Activated T-cell treated with anti-CD3 and anti-CD28 coated beads for 1 hour (primary cell): ENCODE results near the gene IKBKE.

Source experiments
- DNase-seq: peaks from one replicate; pipeline ENCODE4 v3.0.0-alpha.2; 2020; ENCODE audit warnings: low read depth

IKBKE gene

DNA sequence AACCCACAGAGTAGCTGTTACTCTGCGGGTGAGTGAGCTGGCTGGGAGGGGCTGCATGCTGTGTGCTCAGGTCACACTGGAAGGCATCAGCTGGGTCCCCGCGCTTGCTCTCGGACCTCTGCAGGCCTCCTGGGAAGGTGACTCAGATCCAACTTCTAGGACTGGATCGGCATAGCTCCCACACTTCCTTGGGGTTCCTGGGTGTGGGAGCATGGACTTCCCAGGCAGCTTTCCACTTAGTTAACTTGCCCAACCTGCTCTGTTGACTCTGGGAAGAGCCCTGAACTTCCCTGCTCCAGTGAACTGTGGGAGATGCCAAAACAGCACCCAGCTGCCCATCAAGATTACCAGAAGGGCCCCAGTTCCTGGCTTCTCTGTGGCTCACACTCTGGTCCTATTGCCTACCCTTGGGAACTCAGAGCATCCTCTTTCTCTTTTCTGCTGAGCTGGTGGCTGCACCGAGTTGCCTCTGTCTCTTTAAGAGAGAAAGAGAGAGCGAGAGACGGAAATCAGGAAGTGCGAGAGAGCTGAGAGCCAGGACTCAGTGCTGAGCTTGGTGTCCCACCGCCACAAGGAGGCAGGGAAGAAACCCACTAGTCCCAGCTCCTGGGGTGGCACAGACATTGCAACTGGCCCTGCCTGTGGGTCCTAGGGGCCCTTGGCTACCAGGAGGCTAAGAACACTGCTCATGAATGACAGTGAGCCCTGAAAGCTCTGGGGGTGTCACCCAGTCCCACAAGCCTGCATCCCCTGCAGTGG lies at the start of gene IKBKE:
Gene IKBKE (plus strand): TSS at position 544 of the 759 bp plus-strand sequence. CDS start 2,752 bp downstream, outside the sequence.
- DNase-seq: no peak

DNA sequence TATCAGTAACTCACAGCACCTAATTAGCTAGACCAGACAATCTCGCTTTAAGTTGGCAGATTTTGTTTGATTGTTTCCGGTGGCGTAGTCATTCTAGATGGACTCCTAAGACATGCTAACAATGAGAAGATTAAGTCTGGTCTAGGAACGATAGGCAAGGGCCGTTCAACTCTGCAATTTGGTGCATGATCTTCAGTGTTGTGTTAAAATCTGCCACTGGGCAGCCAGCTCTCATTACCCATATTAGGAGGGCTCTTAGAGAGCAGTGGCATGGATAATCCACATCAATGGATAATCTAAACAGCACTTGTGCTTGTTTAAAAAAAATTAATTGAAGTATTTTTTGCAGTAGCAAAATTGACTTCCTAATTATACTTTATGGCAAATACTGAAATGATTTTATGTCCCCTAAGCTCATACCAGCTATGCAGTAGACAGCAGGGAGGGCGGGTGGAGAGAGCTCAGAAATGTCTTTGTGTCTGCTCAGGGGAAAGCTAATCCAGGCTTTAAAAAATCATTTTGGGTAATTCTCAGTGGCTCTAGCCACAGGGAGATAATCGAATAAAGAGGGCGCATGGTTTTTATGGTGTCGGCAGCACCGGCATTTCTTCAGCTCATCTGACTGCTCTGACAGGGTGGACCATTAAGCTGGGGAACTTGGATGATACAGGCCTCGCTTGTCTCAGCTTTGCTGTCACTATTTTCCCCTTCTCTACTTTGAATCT lies 48.5 kb upstream of the IKBKE start:
- no peak for DNase-seq

DNA sequence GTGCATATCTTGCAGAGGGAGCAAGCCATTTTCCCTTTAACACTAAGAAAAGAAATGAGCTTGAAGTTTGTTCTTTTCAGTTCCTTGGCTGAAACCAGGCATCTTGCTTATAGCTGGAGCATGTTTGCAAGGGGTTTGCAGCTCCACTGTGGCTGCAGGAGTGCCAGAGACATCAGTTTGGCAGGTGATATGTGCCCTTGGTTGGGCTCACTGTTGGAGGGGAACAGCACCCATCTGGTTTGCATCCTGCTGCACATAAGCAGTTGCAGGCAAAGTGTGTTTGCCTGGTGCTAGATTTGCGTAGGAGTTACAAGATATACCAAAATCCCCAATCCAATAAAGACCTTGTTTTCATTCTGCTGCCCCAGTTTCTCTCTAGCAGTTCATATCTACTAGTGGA lies 47.8 kb upstream of the IKBKE start:
- DNase-seq: no peak

DNA sequence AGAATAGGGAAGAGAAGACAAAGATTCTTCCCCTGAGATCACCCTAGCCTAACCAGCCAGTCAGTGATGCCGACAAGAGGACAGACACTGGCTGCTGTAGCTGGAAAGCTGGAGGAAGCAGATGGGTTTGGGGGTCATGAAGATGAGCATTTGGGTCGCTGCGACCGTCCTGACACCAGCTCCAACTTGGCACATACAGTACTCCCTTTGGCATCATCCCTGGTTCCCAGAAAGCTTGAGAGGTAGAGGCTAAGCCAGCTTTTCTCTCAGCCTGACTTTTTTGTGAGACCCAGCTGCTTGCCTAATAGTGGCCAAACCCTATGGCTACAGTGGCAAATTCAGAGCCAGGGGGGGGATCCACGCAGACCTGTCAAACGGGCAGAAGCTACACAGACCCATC lies 43.0 kb upstream of the IKBKE start:
- DNase-seq: no peak

DNA sequence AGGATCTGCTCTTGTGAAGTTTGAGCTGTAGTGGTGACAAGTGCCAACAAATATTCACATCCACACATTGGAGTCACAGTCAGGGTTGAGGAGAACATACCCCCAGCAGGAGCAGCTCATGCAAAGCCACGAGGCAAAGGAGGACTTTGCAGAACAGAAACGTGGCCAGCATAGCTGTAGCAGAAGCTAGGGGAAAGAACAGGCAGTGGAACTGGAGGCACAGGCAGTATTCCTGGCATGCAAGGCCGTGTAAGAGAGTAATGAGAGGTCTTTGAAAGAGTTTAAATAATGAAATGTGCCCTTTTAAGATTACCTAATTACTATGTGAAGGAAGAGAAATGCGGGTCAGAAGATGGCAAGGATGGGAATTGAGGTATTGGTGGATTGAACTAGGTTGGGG lies 40.9 kb upstream of the IKBKE start:
- no peak for DNase-seq

DNA sequence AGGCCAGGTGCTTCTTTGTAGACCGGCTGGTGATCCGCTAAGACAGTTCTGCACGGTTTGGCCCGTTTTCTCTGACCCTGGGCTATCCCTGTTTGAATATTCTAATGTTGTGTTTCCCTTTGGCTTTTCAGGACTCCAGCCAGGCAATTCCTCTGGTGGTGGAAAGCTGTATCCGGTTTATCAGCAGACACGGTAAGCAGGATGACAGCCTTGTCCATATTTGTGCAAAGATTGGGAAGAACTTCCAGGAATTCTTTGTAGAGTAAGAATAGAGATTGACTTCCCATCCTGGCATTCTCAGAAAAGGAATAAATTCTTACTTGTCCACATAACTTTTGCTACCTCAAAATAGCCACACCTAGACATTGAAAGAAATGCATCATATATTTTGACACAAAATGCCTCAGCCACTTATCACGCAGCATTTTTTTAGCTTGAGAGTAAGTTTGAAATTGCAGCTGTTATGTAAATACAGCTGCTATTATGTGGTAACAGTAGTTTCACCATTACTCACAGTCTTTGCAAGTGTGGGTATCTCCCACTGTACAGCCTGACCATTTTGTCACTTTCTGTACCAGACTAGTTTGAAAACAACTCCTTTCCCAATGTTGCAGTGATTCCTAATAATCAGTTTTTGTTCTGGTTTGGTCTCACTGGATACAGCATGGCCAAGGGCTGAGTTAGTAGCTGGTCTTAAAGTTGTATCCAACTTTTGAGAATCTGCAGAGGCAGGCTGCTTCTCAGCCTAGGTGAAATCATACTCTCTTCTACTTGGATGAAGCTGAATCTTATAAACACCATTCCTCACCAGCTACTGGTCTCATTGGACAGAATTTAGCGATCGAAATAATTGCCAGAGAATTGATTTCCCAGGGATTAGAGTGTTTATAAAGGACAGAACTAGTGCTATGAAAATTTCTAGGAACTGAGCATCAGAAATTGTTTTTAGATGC lies 40.0 kb upstream of the IKBKE start:
- no peak for DNase-seq

DNA sequence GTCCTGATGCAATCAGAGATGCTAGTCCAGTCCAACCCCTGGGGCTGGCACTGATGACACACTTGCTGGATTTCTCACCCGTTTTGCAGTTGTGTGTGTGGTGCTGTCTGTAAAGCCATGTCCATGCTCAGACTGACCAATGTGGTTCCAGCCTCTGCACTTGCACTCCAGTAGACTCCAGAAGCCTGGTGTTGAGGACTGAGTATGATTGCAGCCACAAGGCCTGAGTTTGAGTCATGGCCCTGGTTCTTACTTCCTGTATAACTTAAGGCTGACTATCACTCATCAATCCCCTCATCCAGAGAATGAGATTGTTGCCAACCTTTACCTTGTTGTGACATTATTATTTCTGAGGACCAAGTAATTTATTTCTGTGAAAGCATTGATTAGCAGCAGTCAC lies 34.8 kb upstream of the IKBKE start:
- no peak for DNase-seq

DNA sequence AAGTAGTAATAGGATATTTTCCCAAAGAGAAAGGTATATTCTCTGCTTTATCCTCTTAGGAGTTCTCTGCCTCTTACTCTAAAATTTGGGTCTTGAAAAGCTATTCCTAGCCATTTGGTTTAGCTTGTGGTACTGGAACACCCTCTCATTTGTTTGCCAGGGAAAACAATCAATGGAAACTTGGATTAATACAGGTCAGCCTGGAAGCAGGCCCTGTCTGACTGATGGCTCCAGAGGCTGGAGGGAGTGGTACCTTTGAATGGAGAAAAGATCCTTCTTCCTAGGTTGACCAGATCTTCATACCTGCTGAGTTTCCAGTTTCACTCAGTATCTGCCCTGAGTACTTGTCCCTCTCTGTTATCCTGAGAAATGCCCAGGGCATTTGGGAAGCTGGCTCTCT lies 31.7 kb upstream of the IKBKE start:
- DNase-seq: no peak

DNA sequence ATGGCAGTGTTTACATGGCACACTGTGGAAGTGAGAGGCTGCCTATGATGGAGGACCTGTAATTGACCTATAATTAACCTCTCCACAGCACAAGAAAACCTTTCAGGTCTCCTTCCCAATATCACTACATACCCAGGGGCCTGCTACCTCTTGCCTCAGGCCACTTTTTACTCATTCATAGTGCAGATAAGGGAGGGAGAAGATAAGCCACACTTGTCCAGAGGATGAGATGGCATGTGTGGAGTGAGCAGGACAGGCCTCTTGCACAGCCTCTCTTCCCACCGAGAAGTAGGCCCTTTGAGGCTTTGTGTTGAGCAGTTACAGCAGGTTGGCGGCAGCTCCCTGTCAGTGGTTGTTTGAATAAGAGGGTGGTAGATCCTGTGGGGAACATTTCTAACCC lies 31.1 kb upstream of the IKBKE start:
- DNase-seq: no peak

DNA sequence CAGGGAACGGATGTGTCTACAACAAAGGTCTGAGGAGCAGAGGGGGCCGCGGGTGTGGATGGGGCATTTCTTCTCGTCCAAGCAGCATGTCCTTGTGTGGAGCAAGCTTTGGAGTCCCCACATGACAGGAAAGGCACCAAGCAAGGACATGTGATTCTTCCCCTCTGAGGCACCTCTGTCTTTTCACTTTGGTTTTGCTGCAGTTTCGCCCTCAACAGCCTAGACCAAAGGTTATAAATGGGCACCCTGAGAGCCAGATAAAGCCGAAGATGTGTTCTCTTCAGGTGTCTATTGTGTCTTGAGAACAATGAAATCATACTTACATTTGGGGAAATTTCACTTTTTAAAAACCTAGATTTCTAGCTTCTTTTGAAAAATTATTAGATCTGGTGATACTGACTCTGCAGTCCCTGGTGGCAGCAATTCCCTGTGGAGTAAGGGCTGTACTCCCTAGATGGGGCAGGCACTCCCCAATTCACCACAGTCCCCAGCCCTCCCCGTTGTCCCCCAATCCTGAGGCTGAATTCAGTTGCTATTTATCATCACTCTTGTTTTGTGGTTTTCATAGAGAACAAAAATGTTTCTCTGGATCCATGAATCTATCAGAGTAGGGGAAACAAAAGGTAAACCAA lies 28.8 kb upstream of the IKBKE start:
- DNase-seq: no peak

DNA sequence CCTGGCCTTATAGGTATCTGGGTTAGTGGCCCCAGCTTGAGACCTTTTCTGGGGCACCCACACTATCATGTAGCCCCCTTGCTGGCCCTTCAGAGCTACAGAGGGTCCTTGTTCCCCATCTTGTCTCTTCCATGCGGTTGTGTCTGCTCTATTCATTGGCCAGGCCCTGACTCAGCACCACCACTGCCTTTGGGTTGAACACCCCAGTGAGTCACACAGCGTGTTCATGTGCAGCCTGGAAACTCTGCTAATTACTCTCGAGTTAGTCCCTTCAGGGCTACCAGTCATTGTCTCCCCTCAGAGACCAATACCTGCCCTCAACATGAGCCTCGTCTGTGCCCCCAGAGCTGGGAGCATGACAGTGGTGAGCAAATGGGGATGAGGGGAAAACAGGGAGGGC lies 28.2 kb upstream of the IKBKE start:
- no peak for DNase-seq

DNA sequence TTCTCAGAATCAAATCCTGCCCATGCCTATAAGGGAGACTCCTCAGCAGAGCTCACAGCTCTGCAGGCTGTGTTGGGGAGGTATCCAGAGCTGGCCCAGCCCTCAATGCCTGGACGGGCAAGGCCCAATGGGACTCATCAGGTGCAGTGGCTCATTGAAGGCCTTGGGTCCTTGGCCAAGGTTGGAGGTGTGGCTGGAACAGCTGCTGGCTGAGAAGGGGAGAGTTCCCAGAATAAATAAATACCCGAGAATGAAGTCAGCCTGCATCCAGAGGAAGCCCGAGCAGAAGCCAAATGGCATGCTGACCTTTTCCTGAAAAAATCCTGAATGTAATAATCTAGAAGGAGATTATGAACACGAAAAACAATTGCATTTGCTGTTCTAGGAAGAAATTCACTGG lies 25.2 kb upstream of the IKBKE start:
- no peak for DNase-seq

DNA sequence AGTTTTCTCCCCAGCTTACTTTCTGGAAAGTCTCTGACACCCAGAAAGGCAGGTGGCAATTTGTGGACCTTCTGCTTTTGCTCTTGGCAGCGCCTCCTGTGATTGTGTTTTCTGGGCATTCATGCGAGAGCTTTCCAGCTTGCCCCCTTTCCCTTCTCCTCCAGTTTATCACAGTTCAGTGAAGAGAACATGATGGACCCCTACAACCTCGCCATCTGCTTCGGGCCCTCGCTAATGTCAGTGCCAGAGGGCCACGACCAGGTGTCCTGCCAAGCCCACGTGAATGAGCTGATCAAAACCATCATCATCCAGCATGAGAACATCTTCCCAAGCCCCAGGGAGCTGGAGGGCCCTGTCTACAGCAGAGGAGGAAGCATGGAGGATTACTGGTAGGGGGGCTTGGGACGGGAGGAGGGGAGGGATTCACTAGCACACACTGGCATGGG lies 24.3 kb upstream of the IKBKE start:
- no peak for DNase-seq

DNA sequence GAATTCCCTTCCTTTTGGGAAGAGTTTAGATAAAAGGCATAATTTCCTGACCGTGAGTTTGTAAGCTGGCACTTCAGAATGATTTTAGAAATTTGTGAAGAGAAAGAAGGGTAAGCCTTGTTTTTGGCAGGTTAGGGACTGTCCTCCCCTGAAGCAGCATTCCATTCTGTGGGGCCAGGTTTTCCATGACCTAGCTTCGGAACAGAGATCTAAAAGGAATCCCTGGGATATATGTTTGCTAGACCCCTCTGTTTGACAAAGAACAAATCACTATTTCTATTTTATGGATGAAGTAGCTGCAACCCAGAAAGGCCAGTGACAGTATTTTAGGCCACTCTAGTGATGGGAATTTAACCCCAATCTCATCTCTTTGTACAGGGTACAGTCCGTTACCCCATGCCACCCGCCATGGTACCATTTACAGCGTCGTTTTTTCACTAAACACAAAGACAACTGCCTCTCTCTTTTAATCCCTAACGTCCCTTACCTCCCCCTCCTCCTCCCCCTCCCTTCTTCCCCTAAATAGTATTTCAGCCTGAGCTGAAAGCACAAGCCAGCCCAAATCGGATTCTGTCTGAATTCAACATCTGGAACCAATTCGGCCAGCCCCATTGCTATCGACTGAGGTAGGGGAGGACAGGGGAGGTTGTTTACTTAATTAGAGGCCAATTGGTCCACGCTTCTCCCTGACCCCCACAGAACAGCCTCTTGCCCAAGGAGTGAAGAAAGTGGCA lies 23.4 kb upstream of the IKBKE start:
- DNase-seq: no peak

DNA sequence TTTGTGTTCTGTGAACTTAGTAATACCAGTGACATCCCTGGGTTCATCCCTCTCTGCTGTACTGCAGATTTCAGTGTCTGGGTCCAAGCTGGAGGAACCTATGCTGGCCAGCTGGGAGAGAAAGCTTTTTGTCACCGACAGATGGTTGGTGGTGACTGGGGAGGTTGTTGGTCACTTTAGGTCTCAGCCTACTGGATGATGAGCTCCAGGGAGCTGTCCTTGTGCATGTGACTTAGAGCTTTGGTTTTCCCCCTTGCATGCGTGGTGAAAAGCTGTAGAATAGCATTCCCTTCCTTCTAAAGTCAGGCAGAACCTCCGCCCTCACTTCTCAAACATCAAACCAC lies 22.9 kb upstream of the IKBKE start:
- DNase-seq: no peak

DNA sequence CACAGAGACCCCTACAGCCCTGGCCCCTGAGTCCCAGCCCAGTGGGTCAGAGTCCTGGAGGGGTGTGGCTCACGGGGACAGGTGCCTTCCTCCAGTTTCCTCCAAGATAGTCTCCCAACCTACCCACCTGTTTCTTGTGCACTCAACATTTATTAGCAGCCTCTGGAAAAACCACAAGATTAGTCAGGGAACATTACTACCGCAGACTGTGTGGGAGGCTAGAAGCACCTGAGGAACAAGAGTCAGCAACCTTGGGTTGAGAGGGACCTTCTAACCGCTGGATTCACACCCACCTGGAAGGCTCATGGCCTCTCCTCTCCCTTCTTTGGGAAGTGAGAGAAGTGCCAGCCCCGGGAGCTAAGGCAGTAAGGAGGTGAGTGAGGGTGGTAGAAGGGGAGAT lies 22.5 kb upstream of the IKBKE start:
- DNase-seq: no peak

DNA sequence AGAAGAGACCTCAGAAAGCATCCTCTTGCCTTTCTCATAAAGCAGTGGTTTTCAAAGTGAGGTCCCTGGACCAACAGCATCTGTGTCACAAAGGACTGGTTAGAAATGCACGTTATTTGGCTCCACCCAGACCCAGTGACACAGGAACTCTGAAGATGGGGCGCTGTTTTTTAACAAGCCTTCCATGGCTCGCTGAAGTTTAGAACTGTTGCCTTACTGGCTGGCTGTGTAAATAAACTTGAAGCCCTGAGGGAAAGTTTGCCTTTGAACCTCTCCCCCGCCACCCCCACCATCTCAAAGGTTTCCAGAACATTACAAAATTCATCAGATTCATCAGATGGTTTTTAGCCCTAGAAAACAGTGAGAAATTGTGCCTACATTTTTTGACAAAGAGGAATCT lies 21.8 kb upstream of the IKBKE start:
- no peak for DNase-seq

DNA sequence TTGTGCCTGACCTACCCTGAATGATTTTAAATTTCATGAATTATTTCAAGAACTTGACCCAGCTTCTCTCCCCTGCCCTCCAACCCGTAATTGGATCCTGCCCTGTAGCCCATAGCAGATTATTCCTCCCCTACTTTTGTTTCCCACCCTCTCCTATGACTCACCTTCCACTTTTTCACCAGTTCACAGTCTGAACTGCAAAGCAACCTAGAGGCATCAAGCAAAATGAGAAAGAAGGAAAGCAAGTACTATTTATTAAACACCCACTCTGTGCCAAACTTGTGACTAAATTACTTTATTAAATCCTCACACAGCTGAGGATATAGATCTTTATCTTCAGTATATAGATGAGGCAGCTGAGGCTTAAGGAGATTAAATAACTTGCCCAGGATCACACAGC lies 20.7 kb upstream of the IKBKE start:
- no peak for DNase-seq

DNA sequence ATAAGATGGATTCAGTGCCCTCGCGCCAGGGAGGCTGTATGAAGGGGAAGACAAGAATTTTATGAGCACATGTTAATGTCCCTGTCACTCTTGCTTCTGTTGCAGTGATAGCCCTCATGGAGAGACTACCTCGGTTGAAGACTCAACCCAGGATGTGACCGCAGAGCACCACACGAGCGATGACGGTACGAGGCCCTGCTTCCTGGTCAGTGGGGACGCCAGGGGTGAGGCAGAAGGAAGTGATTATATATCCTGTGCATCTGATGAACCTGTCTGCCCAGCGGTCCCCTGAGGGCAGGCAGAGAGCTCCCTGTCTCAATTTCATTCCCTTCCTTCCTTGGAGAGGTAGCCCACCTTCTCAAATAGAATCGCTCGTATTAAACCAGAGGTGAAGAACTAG lies 20.0 kb upstream of the IKBKE start:
- DNase-seq: no peak

DNA sequence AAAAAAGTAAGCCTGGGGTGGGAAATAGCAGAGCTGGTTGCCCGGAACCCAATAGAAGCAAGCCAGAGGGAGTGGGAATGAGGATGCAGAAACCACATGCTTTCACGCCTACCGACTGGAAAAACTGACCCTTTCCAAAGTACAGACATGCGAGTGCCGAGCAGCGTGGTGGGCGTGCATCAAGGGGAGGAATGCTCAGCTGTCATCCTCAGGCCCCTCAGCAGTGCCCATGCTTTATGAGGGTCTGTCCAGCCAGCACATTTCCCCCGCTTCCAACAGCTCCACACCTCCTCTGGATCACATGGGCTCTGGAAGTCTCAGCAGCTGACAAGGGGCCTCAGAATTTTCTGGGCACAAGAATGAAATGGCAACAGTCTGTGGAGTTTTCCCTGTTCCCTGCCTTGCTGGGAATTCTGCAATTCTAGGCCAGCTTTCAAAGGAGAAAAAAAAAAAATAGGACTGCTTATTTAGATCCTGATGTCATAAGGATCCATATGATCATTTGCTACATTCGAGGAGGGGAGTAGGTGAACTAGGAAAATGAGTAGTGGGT lies 19.1 kb upstream of the IKBKE start:
- DNase-seq: no peak

DNA sequence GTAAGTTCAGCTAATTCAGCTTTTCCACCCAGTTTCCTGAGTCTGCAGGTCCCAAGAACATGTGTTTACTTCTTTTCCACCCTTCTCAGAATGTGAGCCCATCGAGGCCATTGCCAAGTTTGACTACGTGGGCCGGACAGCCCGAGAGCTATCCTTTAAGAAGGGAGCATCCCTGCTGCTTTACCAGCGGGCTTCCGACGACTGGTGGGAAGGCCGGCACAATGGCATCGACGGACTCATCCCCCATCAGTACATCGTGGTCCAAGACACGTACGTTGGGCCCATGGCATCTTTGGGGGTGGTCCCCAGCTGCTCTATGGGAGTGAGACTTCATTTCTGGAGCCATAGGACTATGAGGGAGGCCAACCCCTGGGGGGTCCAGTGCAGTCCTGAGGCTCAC lies 17.2 kb upstream of the IKBKE start:
- DNase-seq: no peak
